Amniotic epithelial cell (primary cell): Measurements from ENCODE around the gene TNPO1.
"Not testable (repeated sequence)": the region's sequence is repeated elsewhere in the genome, so short reads cannot be mapped to it uniquely, and the experiment has no call there.

ENCODE experiments used
- DNase-seq: peaks from one replicate; pipeline ENCODE4 v3.0.0-alpha.2; 2010; ENCODE audit warnings: low read depth

TNPO1 gene

GRCh38 chr5:72854419-72854818 lies 38.0 kb downstream of the TNPO1 start:
- peak; percentile 70 for DNase-seq

GRCh38 chr5:72855821-72856220 lies 39.4 kb downstream of the TNPO1 start:
- DNase-seq, result peak; percentile 69

- DNase-seq, result peak; percentile 53
Observed at GRCh38 chr5:72857396-72857795, 40.9 kb downstream of the TNPO1 start.

- DNase-seq, result no peak
Observed at GRCh38 chr5:72859127-72859526, 42.7 kb downstream of the TNPO1 start.

- DNase-seq, result peak; percentile 81
Observed at GRCh38 chr5:72860499-72860898, 44.0 kb downstream of the TNPO1 start.

- DNase-seq, result peak; percentile 71
Observed at GRCh38 chr5:72871366-72872024, 55.0 kb downstream of the TNPO1 start.

- no peak for DNase-seq
Observed at GRCh38 chr5:72878854-72879253, 62.4 kb downstream of the TNPO1 start.

- DNase-seq, result no peak
Observed at GRCh38 chr5:72882989-72883388, 66.5 kb downstream of the TNPO1 start.

GRCh38 chr5:72883850-72884249 lies 67.4 kb downstream of the TNPO1 start:
- DNase-seq, result no peak

- DNase-seq, result no peak
Observed at GRCh38 chr5:72884892-72885291, 68.4 kb downstream of the TNPO1 start.

GRCh38 chr5:72885824-72886223 lies 69.4 kb downstream of the TNPO1 start:
- DNase-seq, result no peak

- DNase-seq, result no peak
Observed at GRCh38 chr5:72888595-72888994, 72.1 kb downstream of the TNPO1 start.

- DNase-seq, result no peak
Observed at GRCh38 chr5:72889324-72889723, 72.9 kb downstream of the TNPO1 start.

GRCh38 chr5:72892846-72893245 lies 76.4 kb downstream of the TNPO1 start:
- DNase-seq, result peak; percentile 34

GRCh38 chr5:72895758-72896157 lies 79.3 kb downstream of the TNPO1 start:
- DNase-seq, result no peak

- DNase-seq, result no peak
Observed at GRCh38 chr5:72906806-72907205, 90.3 kb downstream of the TNPO1 start.

GRCh38 chr5:72908664-72909063 lies 92.2 kb downstream of the TNPO1 start:
- no peak for DNase-seq

GRCh38 chr5:72917371-72917776 lies 100.9 kb downstream of the TNPO1 start:
- DNase-seq, result no peak

- DNase-seq, result no peak
Observed at GRCh38 chr5:72920690-72921502, 104.4 kb downstream of the TNPO1 start.

- DNase-seq, result no peak
Observed at GRCh38 chr5:72921886-72922285, 105.4 kb downstream of the TNPO1 start.

- no peak for DNase-seq
Observed at GRCh38 chr5:72922422-72922821, 106.0 kb downstream of the TNPO1 start.

GRCh38 chr5:72925336-72926010 lies 109.0 kb downstream of the TNPO1 start:
- DNase-seq, result no peak

GRCh38 chr5:72932686-72933085 lies 116.2 kb downstream of the TNPO1 start:
- DNase-seq, result not testable (repeated sequence)
